ENCODE measurements around the gene SORCS2.

Gene SORCS2

DNA sequence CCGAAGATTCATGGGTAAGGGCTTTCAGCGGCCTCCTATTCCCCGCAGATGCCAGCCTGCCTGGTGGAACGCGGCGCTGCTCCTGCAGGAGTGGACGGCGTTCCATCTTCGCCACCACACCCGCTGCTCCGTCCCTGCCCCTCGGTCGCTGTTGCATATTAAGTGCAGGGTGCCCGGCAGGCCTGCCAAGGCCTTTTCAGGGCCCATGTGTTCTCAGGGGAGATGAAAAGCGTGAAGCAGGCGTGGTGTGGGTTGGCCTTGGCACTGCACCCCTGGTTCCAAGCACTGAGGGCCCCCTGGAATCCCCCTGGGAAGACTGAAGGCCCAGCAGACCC lies 52.0 kb downstream of the SORCS2 start:
- no peak for DNase-seq (ENCODE audit: low read depth in 2 of 2)

DNA sequence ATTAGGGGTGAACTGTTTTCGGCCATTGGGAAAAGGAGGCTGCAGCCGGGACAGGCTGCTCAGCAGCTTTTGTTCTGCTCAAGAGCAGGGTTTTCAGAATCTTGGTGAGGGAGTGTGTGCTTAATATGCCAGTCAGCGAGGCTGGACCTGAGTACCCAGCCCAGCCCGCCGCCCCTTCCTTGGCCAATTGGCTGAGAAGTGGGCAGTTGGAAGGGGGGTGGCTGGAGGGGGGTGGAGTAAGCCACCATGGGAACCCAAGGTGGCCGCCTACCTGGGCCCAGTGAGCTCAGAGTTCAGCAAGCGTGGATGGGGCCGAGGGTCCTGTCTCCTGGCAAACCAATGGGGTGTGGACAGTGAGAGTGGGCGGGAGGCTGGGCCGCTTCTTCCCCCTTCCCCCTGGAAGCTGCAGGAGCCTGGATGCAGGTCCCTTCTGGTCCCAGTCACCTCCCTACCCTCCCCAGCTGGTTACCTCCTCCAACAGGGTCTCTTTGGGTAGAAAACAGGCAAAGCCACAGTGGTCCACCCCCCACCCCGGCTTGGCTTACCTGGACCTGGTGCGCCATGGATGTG lies 52.5 kb downstream of the SORCS2 start:
- no peak for DNase-seq (ENCODE audit: low read depth in 2 of 2)

DNA sequence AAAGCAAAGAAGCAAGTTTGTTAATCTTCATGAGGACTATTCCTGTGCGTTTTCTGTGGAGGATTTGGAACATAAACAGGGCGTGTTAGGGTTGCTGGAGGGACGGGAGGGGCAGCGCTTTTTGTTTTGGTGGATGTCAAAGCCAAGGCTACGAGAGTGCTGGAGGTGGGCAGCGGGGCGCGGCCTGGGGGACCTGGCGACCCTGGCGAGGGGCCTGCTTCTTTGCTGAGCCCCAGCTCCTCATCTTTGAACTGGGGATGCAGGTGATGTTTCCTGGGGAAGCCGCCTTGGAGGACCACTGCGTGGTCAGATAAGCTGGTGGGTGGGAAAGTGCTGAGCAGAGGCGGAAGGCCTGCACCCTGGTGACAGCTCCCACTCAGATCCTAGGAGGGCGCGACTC lies 55.2 kb downstream of the SORCS2 start:
- no peak for DNase-seq (ENCODE audit: low read depth in 2 of 2)

DNA sequence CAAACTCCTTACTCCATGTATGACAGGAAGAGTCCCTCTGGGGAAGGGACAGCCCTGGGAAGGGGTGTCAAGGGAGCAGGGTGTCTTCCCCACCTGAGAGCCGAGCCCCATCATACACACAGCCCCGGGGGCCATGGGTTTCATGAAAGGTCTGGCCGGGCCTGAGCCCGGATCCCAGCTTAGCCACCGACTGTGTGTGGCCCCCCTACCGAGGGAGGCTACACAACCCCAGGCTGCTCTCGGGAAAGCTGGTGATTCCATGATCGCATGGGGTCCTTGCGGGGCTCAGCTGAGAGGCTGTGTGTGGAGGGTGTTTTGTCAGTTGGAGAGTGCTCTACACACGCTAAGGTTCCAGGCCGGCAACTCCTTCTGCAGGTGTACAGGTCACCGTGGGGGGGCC lies 55.6 kb downstream of the SORCS2 start:
- no peak for DNase-seq (ENCODE audit: low read depth in 2 of 2)

DNA sequence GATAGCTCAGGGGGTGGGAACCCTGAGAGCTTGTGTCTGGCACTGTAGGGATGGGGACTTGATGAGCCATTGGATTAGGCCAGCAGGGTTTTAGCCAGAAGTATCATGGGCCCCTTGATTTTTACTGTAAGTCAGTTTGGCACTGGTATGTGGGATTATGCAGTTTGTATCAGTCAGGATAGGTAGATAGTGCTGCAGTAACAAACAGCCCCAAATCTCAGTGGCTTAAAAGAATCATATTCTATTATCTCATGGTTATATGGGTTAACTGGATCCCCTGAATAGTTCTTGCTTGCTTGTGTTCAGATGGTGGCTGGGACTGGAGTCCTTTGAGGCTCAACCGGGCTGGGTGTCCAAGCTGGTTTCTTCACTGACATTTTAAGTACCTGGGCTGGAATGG lies 56.5 kb downstream of the SORCS2 start:
- DNase-seq (ENCODE audit: low read depth in 2 of 2): no peak

DNA sequence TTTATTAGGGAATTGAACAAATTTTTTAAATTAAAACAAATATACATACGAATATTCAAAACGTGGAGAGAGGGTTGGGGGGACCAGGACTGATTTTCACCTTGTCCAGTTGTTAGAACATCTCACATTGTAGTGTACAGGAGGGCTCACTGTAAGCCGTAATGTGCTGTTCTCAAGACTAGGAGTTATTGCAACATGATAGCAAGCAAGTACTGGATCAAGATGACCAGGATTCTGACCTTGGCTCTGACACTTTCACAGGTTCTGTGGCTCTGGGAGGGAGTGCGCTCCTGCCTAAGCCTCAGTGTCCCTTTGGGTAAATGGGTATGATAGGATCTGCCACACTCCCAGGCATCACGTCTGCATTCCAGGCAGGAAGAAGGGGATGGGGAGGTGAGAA lies 59.0 kb downstream of the SORCS2 start:
- no peak for DNase-seq (ENCODE audit: low read depth in 2 of 2)

DNA sequence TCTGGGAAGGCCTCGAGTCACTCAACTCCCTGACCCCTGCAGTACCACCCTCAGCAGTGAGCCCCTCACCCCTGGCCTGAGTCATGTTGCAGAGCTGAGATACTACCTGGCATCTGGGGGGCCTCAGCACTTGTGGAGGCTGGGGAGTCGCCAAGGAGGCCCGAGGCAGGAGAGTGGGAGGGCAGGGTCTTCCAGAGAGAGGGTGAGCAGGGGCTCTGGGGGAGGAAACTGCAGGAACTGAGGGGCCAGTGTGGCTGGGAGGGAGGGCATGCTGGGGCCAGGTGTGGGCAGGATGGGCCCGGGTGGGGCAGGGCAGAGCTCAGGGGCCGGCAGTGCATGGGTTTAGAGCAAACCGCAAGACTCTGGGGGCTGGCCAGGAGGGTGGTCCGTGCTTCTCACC lies 59.7 kb downstream of the SORCS2 start:
- no peak for DNase-seq (ENCODE audit: low read depth in 2 of 2)

DNA sequence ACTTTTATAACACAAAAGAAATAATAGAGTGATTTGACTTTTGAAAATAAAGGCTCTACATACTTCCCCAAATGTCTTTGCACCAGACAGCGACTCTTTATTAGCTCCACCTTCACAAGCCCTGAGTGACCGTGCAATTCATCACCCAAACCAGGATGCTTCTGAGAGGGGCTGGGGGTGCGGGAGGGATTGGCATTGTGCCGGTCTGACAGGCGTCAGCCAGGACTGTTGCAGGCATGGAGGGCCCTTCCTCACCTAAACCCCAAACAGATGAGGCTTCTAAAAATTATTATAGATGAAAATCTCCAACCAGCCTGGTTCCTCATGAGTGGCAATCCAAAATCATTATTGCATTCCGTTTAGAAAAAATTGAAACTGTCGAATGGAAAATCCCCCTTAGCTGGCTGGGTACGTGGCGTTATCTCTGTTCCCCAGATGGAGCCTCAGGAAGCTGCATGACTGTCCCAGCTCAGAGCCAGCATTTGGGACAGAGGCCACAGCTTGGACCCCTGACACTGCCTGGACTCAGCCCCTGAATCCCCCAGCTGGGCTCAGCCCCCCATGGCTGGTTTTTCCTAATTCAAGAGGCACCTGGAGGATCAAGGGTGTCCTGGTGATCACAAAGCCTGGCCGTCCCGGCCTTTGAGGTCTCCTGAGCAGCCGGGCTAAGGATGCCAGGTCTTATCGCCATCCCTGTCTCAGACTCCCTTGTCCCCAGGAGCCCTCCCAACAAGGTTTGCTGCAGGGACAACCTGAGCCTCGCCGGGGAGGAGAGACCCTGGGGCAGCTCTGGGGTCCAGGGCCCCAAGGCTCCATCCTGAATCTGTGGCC lies 60.4 kb downstream of the SORCS2 start:
- no peak for DNase-seq (ENCODE audit: low read depth in 2 of 2)

DNA sequence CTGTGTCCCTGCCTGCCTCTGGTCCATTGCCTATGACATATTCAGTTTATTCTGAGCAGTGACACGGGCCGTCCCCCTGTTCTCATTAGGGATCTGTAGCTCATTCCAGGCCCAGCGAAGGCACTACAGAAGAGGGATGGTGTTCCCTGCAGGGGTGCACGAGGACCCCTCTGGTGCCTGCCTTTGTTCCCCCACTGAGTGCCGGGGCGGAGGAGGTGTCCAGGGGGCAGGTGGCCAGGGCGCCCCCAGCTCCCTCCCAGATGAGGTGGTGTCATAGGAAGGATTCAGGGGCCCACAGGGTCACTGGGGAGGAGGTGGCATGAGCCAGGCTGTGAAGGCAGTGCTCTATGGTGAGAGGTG lies 61.0 kb downstream of the SORCS2 start:
- DNase-seq (ENCODE audit: low read depth in 2 of 2): no peak

DNA sequence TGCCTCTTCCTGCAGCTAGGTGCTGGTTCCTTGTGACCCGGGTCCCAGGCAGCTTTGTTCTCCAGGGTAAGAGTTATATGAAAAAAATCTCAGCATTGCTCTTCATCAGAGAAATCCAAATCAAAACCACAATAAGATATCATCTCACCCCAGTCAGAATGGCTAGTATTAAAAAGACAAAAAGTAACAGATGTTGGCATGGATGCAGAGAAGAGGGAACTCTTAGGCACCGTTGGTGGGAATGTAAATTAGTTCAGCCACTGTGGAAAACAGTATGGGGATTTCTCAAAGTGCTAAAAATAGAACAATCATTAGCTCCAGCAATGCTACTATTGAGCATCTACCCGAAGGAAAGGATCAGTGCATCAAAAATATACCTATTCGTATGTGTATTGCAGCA lies 61.5 kb downstream of the SORCS2 start:
- no peak for DNase-seq (ENCODE audit: low read depth in 2 of 2)

DNA sequence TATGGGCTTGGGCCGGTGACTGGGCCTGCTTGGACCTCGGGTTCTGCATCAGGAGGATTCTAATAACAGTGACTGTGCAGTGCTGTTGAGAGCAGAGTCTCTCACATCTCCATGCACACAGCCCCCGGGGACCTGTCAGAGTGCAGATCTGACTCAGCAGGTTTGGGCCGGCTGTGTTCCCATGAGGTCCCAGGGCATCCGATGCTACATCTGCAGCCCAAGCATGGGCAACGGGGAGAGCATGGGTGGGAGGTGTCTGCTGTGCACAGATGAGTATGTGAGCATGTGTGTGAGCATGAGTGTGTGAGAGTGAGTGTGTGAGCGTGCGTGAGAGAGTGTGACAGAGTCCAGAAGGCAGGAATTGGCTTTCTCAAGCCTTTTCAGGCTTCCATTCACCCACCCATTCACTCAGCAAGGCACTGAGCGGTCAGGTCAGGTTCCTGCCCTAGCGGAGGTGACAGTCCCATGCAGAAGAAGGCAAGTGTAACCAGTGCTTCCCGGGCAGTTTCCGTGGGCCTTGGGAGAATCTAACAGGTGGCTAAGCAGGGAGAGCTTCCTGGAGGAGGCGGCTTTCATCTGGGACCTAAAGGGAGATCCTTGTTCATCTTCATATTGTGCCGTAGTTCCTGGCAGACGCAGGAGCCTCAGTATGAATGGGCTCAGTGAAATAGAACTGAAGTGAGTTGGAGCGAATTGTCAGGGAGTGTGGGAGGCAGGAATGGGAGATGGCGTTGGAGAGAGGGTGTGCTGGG lies 62.6 kb downstream of the SORCS2 start:
- no peak for DNase-seq (ENCODE audit: low read depth in 2 of 2)

DNA sequence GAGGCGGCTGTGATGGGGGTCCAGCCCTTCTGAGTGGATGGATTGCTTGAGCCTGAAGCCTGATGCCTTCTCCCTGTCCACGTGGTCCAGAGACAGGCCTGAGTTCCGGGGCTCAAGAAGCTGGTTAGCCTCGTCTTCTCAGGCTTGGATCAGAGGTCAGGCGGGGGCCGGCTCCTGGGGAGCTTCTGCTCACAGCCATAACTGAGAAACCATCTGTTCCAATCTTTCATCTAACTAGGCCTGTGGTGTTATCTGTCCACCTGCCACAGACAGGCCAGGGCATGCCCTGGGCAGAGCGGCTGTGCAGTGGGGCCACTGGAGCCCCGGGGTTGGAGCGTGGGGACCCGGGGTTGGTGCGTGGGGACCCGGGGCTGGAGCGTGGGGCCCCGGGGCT lies 63.1 kb downstream of the SORCS2 start:
- DNase-seq (ENCODE audit: low read depth in 2 of 2): no peak

DNA sequence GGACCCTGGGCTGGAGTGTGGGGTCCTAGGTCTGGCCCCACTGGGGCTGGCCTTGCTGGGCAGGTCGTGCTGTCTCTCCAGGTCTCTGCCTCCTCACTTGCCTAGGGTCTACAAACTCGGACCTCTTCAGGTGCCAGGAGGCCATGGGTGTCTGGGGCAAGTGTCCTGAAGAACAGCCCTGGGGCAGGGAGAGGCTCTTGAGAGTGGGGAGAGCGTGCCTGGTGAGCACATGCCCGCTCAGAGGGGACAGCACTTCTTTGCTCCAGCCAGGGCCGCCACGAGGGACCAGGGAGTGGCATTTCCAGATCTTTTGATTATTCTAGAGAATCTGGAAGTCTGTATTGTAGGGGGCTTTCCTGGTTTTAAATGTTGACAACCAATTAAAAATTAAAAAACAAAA lies 63.7 kb downstream of the SORCS2 start:
- no peak for DNase-seq (ENCODE audit: low read depth in 2 of 2)

DNA sequence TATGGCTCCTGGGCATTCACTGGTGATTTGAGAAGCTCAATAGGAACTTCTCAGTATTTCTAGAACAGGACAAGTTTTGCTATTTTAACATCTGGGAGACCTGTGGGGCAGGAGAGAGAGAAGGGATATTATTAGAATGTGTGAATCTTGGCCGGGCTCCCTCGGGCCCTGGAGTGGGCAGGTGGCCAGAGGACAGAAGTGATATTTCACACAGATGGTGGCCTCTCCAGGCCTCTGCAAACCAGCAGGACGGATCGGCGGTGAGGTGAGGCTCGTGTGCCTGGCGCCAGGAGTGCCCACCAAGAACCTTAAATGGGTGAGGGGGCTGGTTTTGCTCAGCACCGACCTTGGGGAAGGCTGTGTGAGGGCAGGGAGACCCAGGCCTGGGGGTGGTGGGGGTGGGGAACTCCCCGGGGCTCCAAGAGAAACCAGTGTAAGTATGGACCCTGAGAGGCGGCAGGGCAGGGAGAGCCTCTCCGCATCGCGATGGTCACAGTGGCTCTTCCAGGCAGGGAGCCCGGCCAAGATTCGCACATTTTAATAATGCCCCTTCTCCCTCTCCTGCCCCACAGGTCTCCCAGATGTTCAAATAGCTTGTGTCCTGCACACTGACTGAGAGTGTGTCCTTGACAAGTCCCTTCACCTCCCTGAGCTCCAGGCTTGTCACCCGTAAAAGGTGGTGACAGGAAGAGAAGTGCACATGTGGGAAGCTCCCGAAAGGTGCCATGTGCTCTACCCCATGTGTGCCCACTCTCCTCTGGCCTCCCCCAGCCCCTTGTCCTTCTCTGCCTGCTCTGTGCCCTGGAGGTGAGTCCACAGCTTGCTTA lies 64.9 kb downstream of the SORCS2 start:
- no peak for DNase-seq (ENCODE audit: low read depth in 2 of 2)

DNA sequence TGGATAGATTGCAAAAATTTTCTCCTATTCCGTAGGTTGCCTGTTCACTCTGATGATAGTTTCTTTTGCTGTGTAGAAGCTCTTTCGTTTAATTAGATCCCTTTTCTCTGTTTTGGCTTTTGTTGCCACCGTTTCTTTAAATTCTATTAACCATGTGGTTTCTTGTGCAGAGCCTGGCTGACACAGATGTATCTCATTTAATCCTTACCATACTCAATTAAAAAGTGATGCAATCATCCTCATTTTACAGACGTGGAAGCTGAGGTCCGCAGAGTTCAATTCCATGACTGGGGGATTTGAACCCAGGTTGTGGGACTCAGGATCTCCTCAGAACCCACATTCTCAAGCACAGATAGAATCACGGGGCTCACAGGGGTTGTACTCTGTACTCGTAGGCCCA lies 66.7 kb downstream of the SORCS2 start:
- no peak for DNase-seq (ENCODE audit: low read depth in 2 of 2)

DNA sequence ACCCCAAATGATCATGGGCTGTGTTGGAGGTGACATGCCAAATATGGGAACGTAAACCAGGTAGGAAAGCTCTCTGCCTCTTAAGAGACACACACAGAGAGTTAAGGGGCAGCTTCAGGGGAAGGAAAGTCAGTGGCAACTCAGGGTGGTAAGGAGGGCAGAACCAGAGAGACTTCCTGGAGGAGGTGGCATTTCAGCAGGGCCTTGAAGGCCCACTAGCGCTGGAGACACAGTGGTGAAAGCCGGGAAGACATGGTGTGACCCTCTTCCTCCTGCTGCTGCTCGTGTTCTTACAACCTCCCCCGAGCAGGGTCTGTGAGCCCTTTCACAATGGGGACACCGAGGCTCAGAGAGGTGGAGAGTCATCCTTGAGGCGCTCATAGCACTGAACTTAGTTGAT lies 68.2 kb downstream of the SORCS2 start:
- no peak for DNase-seq (ENCODE audit: low read depth in 2 of 2)

DNA sequence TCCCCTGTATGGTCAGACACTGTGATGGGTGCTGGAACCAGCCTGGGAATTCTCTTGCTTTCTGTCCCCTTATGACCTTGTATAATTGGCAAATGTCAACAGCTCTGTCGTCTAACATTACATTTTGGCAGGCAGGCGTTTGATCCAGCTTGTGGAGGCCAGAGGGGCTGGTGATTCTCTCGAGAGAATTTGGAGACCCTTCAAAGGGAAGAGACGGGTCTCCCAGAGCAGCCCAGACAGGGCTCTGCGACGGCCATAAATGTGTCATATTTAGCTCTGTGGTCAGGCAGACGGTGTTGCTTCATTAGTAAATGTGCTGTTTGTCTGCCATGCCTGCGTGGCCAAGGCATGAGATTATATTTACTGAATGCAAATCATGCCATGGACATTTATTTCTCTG lies 68.7 kb downstream of the SORCS2 start:
- DNase-seq (ENCODE audit: low read depth in 2 of 2): no peak

DNA sequence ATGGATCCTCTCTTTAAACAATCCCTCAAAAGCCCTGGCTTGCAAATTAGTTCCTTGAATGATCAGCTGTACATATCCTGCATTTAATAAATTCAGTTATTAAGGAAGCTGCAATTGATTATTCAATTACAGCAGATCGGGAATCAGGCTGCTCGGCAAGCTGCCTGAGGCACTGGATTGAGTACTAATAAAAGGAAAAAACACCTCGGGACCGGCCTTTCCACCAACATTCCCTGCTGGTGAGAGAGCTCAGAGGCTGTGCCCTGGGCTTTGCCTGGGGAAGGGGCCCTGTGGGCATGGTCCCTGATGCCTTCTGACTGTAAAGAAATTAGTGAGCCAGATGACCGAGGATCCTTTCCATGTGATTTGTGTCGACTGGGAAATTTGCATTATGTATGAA lies 69.2 kb downstream of the SORCS2 start:
- DNase-seq (ENCODE audit: low read depth in 2 of 2): no peak

DNA sequence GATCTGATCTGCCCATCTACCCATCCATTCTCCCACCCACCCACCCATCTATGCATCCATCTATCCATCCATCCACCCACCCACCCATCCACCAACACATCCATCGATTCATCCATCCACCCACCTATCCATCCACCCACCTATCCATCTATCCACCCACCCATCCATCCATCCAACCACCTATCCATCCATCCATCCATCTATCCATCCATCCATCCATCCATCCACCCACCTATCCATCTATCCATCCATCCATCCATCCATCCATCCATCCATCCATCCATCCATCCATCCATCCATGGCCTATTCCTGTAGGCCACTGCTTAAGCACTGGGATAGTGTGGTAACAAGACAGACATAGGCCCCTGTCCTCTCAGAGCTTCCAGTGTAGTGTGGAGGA lies 69.8 kb downstream of the SORCS2 start:
- DNase-seq (ENCODE audit: low read depth in 2 of 2): no peak

DNA sequence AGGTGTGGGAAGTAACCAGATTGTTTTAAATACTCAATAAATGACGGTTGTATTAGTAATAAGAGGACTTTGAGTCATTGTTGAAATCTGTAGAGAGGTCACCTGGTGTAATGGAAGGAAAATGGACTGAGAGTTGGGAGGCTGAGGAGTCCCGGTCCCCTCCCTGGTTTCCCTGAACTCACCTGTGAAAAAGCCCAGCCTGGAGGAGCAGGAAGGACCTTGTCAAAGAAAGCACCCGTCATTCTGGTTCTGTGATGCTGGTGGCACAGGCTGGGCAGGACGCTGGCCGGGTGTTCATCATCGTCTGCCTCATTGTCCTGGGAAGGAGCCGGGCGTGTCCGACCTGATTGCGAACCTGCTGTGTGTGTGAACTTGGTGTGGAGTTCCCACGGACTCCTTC lies 70.8 kb downstream of the SORCS2 start:
- no peak for DNase-seq (ENCODE audit: low read depth in 2 of 2)

DNA sequence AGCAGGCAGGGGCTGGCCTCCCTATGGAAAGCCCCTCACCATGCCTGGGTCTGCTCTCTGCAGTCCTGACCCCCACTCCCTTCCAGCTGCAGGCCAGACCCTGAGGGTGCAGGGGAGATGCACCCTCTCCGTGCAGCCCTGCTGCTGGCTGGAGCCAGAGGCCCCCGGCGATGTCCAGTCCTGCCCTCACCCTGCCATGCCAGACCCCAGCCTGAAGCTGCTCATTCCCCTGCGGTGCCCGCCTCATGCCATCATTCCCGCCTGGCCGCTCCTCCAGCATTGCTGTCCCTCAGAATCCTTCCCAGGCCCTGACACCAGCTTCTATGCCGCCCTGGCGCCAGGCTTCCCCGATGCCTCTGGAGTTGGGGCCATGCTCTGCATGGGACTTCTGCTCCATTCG lies 72.4 kb downstream of the SORCS2 start:
- no peak for DNase-seq (ENCODE audit: low read depth in 2 of 2)

DNA sequence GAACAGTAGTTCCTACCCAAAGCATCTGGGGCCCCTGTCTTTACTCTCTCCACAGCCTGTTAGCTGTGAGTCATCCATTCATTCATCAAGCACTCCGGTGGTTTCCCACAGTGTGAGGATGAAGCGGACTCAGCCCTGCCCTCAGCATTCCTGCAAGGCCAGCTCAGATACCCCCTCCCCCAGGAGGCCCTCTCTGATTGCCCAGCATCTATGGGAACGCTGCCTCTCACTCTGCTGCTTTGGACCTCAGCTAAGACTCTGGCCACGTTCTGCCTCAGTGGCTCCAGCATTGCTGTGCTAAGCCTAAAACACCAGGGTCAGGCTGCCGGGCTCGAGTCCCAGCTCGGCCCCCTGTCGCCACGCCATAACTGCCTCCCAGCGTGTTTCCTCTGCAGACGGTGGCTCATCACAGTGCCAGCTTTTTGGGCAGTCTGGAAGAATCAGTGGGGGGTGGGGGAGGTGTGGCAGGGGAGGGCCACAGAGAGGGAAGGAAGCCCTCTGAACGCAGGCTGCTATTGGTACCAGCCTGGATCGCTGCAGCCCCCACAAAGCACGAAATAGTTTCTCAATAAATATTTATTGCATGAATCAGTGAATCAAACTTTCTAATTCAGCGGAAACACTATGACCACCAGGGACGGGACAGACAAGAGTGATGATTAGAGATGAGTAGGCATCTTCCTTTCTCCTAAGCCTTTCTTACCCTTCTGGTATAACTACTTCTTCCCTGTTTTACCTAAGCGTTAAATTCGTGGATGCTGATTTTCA lies 74.4 kb downstream of the SORCS2 start:
- DNase-seq (ENCODE audit: low read depth in 2 of 2): peak; percentile 72 to 80
